PC-9 (cell line): ENCODE data around the gene PKD2L2. TPM values are rescaled to one million over a fixed set of nuclear protein-coding genes. Genes with fewer than 3 reads are reported as not detected.
"Not testable (repeated sequence)": the region's sequence is repeated elsewhere in the genome, so short reads cannot be mapped to it uniquely, and the experiment has no call there.

Experiments used
- BruUV-seq: library from RNA; stranded (reverse); fragments of 400-500 nt; replicated peaks from 2 replicates; lab custom pipeline; 2021; lab: Mats Ljungman, UMichigan
- CTCF ChIA-PET: fragments of 300-600 bp; sonication (Branson Sonifier 250); formaldehyde crosslinking; loops from one replicate; lab custom pipeline; 2022; ENCODE audit warnings: antibody characterized with exemption; lab: Charles Lee
- POLR2A ChIA-PET: fragments of 300-600 bp; sonication (Branson Sonifier 250); formaldehyde crosslinking; loops from one replicate; lab custom pipeline; 2022; ENCODE audit warnings: antibody characterized with exemption; ENCODE audit not compliant: unreplicated experiment; lab: Charles Lee
- DNase-seq, 2 experiments: peaks; one replicate each; pipeline versions ENCODE4 v3.0.0 to v3.0.0-alpha.2; 2015 to 2022; ENCODE audit warnings: mixed read lengths in 1 of 2
- H2AFZ ChIP-seq: fragments of 200-600 bp; sonication (generic); 2 replicates; pipeline ENCODE4 v1.8.1; 2017; ENCODE audit warnings: antibody characterized with exemption
- H3F3A ChIP-seq: fragments of 200-600 bp; sonication (generic); 2 replicates; pipeline ENCODE4 v1.8.1; 2017; ENCODE audit warnings: antibody characterized with exemption, mild to moderate bottlenecking, low read depth; ENCODE audit not compliant: insufficient read depth
- H3K27ac ChIP-seq: fragments of 200-600 bp; sonication (generic); 2 replicates; pipeline ENCODE4 v1.6.1; 2016; ENCODE audit warnings: mixed run types
- H3K27me3 ChIP-seq: fragments of 200-600 bp; sonication (generic); 2 replicates; pipeline ENCODE4 v1.6.1; 2016; ENCODE audit warnings: low read depth, mixed run types; ENCODE audit not compliant: insufficient read depth
- H3K36me3 ChIP-seq: fragments of 200-600 bp; sonication (generic); 2 replicates; pipeline ENCODE4 v1.6.1; 2016; ENCODE audit warnings: low read depth, mixed run types
- H3K4me1 ChIP-seq: fragments of 200-600 bp; sonication (generic); replicated peaks from 2 replicates; pipeline ENCODE4 v1.6.1; 2016; ENCODE audit warnings: mixed run types; ENCODE audit not compliant: insufficient read depth
- H3K4me2 ChIP-seq: fragments of 200-600 bp; sonication (generic); 2 replicates; pipeline ENCODE4 v1.6.1; 2017; ENCODE audit warnings: mixed run types
- H3K4me3 ChIP-seq: fragments of 200-600 bp; sonication (generic); 2 replicates; pipeline ENCODE4 v1.6.1; 2016; ENCODE audit warnings: mixed run types
- H3K79me2 ChIP-seq: fragments of 200-600 bp; sonication (generic); 2 replicates; pipeline ENCODE4 v1.6.1; 2017; ENCODE audit warnings: low read depth, mixed run types
- H3K9me2 ChIP-seq: fragments of 200-600 bp; sonication (generic); 2 replicates; pipeline ENCODE4 v1.8.1; 2017; ENCODE audit warnings: mild to moderate bottlenecking; ENCODE audit not compliant: insufficient read depth
- H3K9me3 ChIP-seq: fragments of 200-600 bp; sonication (generic); 2 replicates; pipeline ENCODE4 v1.8.1; 2016; ENCODE audit warnings: low read depth; ENCODE audit not compliant: insufficient read depth
- H4K20me1 ChIP-seq: fragments of 200-600 bp; sonication (generic); 2 replicates; pipeline ENCODE4 v1.8.1; 2017; ENCODE audit not compliant: insufficient read depth
- CTCF ChIP-seq: fragments of 200-600 bp; sonication (generic); conservative IDR thresholded peaks from 2 replicates; pipeline ENCODE4 v1.6.1; 2017; ENCODE audit warnings: mixed run types, antibody characterized with exemption, mild to moderate bottlenecking, moderate library complexity
- EZH2 ChIP-seq: fragments of 200-600 bp; sonication (generic); IDR thresholded peaks from 2 replicates; pipeline ENCODE4 v1.8.0; 2017; ENCODE audit warnings: antibody characterized with exemption, low read depth
- intact Hi-C: fragments of 100-400 bp; cut with micrococcal nuclease; formaldehyde crosslinking; loops from one replicate; pipeline ENCODE4 v1.10.0; 2022; ENCODE audit not compliant: unreplicated experiment
- total RNA-seq: library from RNA; stranded (reverse); gene quantifications from 2 replicates; pipeline ENCODE4 v1.2.3, GENCODE V29; 2021

Gene PKD2L2
- total RNA-seq, 1 experiment from 2014 or later: 0.46 TPM

- no peak overlapping the region for H3K4me2 ChIP-seq
- no peak overlapping the region for H3K27ac ChIP-seq
- no peaks in the 10 kb centered on the region for H3K27me3 ChIP-seq
- intact Hi-C loops: no loop called here
- H2AFZ ChIP-seq: no peak overlapping the region
- BruUV-seq: no TSS peak
- no peaks in the 10 kb centered on the region for H3K9me2 ChIP-seq
- H4K20me1 ChIP-seq: 0 out of 2 replicates have a peak, but pooled peaks cover 3% of the 10 kb centered on the region
- ChIA-PET POLR2A (no interaction called here), CTCF (no interaction called here)
- TF ChIP-seq EZH2 (no peak), CTCF (no peak)
- peaks cover 10% of the 10 kb centered on the region; the same call in 1 of the 2 replicates for H3K36me3 ChIP-seq
- no peaks in the 10 kb centered on the region for H3K9me3 ChIP-seq
- DNase-seq: no peak
- H3K4me1 ChIP-seq: no peaks in the 10 kb centered on the region
- H3K79me2 ChIP-seq: no peaks in the 10 kb centered on the region
- no peaks in the 10 kb centered on the region for H3F3A ChIP-seq
- no peak overlapping the region for H3K4me3 ChIP-seq
These were observed 70.9 kb downstream of the PKD2L2 start for GRCh38 chr5:137960141-137960540.

DNA sequence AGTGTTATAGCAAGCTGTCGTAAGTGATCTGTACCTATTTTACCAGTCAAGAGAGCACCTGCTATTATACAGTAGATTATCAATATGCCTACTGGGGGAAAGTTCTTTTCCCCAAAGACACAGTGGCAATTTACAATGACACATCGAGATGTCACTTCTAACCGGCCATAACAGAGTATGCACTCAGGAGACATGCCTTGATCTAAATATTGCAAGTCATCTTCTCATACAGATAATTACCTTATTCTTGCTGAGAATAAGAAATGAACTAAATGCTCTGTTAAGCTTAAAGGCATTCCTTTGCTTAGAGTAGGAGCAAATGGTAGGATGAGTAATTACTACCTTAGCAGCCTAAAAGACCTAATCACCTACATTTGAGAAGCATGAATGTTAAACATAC lies 71.6 kb downstream of the PKD2L2 start:
- Histone ChIP-seq H4K20me1 (0 out of 2 replicates have a peak, but pooled peaks cover 3% of the 10 kb centered on the region), H3F3A (no peaks in the 10 kb centered on the region), H3K9me2 (no peaks in the 10 kb centered on the region), H3K9me3 (no peaks in the 10 kb centered on the region), H3K4me1 (no peaks in the 10 kb centered on the region), H3K4me2 (no peak overlapping the region), H3K27ac (no peak overlapping the region), H3K27me3 (no peaks in the 10 kb centered on the region), H3K4me3 (no peak overlapping the region), H3K36me3 (peaks cover 10% of the 10 kb centered on the region; the same call in 1 of the 2 replicates), H2AFZ (no peak overlapping the region), H3K79me2 (no peaks in the 10 kb centered on the region)
- BruUV-seq: no TSS peak
- POLR2A ChIA-PET: no interaction called here
- intact Hi-C loops: no loop called here
- DNase-seq: no peak
- CTCF ChIA-PET: no interaction called here
- no peak for TF ChIP-seq CTCF
- TF ChIP-seq EZH2: no peak

GRCh38 chr5:137970384-137970783 lies 81.1 kb downstream of the PKD2L2 start:
- H4K20me1 ChIP-seq, CTCF ChIA-PET, BruUV-seq, H3K79me2 ChIP-seq, H2AFZ ChIP-seq, H3K27me3 ChIP-seq, H3K9me3 ChIP-seq, H3K27ac ChIP-seq, POLR2A ChIA-PET, H3K9me2 ChIP-seq, H3K4me3 ChIP-seq, DNase-seq, H3K36me3 ChIP-seq, H3F3A ChIP-seq, H3K4me1 ChIP-seq, H3K4me2 ChIP-seq, intact Hi-C loops: not testable (repeated sequence)

DNA sequence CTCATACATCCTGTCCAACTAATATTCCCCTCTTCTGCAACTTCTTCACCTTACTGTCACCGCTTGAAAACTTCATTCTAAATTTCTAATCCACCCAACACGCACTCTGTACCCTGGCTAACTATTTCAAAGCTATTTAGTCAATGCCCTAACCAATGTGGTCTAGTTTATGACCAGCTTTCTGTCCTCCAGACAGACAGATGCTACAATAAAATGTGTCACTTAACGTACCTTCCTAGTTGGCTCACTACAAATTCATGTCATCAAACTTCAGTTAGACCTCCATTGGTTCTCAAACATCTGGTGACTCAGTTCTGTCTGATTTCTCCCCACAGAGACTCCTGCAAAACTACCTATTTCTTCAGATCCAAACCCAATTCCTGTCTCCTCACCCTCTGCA lies 86.0 kb downstream of the PKD2L2 start:
- H3F3A ChIP-seq: no peaks in the 10 kb centered on the region
- no peak for TF ChIP-seq EZH2
- no peak for TF ChIP-seq CTCF
- no peak for DNase-seq
- no peaks in the 10 kb centered on the region for H3K9me2 ChIP-seq
- H3K36me3 ChIP-seq: no peaks in the 10 kb centered on the region
- no peak overlapping the region for H2AFZ ChIP-seq
- POLR2A ChIA-PET: no interaction called here
- no TSS peak for BruUV-seq
- no peaks in the 10 kb centered on the region for H3K4me1 ChIP-seq
- H3K4me2 ChIP-seq: no peak overlapping the region
- no peak overlapping the region for H3K27ac ChIP-seq
- no peak overlapping the region for H3K4me3 ChIP-seq
- CTCF ChIA-PET: no interaction called here
- H3K79me2 ChIP-seq: no peaks in the 10 kb centered on the region
- intact Hi-C loops: no loop called here
- H3K9me3 ChIP-seq: no peaks in the 10 kb centered on the region
- no peaks in the 10 kb centered on the region for H4K20me1 ChIP-seq
- H3K27me3 ChIP-seq: no peaks in the 10 kb centered on the region
